ENCODE results near the gene FBXO21. TPM values are rescaled to one million over a fixed set of nuclear protein-coding genes. Genes with fewer than 3 reads are reported as not detected.
"Not testable (repeated sequence)": the region's sequence is repeated elsewhere in the genome, so short reads cannot be mapped to it uniquely, and the experiment has no call there.

FBXO21 gene
- total RNA-seq, 2 donors from 2014 or later, result 179 to 412 TPM

- TF ChIP-seq CTCF (IDR thresholded peaks at IDR 0.05), result no peak
- TF ChIP-seq POLR2A (IDR thresholded peaks at IDR 0.05), result no peak
- TF ChIP-seq POLR2AphosphoS5 (IDR thresholded peaks at IDR 0.05), result no peak
- Histone ChIP-seq H3K9me3 (no peaks in the 10 kb centered on the region), H3K4me3 (no peak overlapping the region), H3K36me3 (no peaks in the 10 kb centered on the region), H3K4me1 (replicated peaks) (no peaks in the 10 kb centered on the region), H3K27me3 (replicated peaks; ENCODE audit: insufficient read depth) (no peaks in the 10 kb centered on the region), H3K27ac (no peak overlapping the region)
- 53% methylated on average over 6 of the region's 6 CpGs for WGBS
- intact Hi-C loops (cut with DNase I), result no loop called here
- DNase-seq (ENCODE audit: low spot score), result no peak
Observed at GRCh38 chr12:117111386-117111785, 78.9 kb downstream of the FBXO21 start.

DNA sequence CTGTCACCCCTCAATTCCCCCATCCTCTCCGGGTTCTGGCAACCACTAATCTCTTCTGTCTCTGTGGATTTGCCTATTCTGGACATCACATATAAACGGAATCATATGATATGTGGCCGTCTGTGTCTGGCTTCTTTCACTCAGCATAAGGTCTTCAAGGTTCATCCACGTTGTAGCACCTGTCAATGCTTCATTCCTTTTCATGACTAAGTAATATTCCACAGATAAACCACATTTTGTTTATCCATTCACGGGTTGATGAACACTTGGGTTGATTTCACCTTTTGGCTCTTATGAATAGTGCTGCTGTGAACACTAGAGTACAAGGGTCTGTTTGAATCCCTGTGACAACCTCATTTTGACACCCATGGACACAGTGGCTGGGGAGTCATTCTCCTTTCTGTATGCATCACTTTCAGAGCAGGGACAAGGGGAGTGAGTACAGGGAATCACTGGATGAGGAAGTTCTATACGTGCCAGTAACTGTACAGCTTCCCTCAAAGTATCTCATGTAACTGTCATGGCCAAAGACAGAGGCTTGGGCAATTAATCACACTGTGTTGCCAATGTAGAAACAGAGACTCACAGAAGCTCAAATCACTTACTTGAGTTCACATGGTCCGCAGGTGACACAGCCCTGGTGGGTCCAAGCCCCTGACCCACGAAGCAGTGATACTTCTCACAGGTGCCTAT, 80.2 kb downstream of the FBXO21 start:
- no peaks in the 10 kb centered on the region for H3K4me1 ChIP-seq (replicated peaks)
- no peak for DNase-seq (ENCODE audit: low spot score)
- no peak overlapping the region for H3K4me3 ChIP-seq
- intact Hi-C loops (cut with DNase I), result no loop called here
- WGBS, result 91% methylated on average over 8 of the region's 8 CpGs
- H3K36me3 ChIP-seq, result no peaks in the 10 kb centered on the region
- TF ChIP-seq POLR2AphosphoS5 (IDR thresholded peaks at IDR 0.05), result no peak
- TF ChIP-seq POLR2A (IDR thresholded peaks at IDR 0.05), result no peak
- no peak for TF ChIP-seq CTCF (IDR thresholded peaks at IDR 0.05)
- H3K27me3 ChIP-seq (replicated peaks; ENCODE audit: insufficient read depth), result no peaks in the 10 kb centered on the region
- no peak overlapping the region for H3K27ac ChIP-seq
- H3K9me3 ChIP-seq, result no peaks in the 10 kb centered on the region

GRCh38 chr12:117105902-117106301, 84.4 kb downstream of the FBXO21 start:
- WGBS, result 30% methylated on average over 12 of the region's 12 CpGs
- no peaks in the 10 kb centered on the region for H3K4me1 ChIP-seq (replicated peaks)
- no peaks in the 10 kb centered on the region for H3K9me3 ChIP-seq
- peak; percentile 69 for DNase-seq (ENCODE audit: low spot score)
- H3K36me3 ChIP-seq, result no peaks in the 10 kb centered on the region
- no peak for TF ChIP-seq CTCF (IDR thresholded peaks at IDR 0.05)
- peak; percentile 77 for TF ChIP-seq POLR2AphosphoS5 (IDR thresholded peaks at IDR 0.05)
- no peak for TF ChIP-seq POLR2A (IDR thresholded peaks at IDR 0.05)
- H3K27me3 ChIP-seq (replicated peaks; ENCODE audit: insufficient read depth), result no peaks in the 10 kb centered on the region
- H3K4me3 ChIP-seq, result no peak overlapping the region
- no peak overlapping the region for H3K27ac ChIP-seq
- intact Hi-C loops (cut with DNase I), result no loop called here

DNA sequence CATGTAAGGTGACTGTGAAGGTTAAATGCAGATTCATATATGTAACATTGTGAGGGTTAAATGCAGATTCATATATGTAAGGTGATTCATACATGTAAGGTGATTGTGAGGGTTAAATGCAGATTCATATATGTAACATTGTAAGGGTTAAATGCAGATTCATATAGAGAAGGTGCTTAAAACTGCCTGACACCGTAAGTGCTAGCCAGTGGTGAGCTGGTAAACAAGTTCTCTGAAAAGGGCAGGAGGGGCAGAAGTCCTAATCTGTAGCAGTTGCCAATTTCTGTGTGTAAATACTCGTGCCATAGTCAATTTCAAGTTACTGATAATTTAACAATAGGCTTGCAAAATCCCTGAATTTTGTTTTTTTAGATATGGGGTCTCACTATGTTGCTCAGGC, 86.3 kb downstream of the FBXO21 start:
- H3K27ac ChIP-seq; intact Hi-C loops (cut with DNase I); H3K4me1 ChIP-seq (replicated peaks); DNase-seq (ENCODE audit: low spot score); H3K27me3 ChIP-seq (replicated peaks; ENCODE audit: insufficient read depth); H3K4me3 ChIP-seq; H3K9me3 ChIP-seq; H3K36me3 ChIP-seq: not testable (repeated sequence)
- WGBS, result 62% methylated on average over 2 of the region's 2 CpGs

DNA sequence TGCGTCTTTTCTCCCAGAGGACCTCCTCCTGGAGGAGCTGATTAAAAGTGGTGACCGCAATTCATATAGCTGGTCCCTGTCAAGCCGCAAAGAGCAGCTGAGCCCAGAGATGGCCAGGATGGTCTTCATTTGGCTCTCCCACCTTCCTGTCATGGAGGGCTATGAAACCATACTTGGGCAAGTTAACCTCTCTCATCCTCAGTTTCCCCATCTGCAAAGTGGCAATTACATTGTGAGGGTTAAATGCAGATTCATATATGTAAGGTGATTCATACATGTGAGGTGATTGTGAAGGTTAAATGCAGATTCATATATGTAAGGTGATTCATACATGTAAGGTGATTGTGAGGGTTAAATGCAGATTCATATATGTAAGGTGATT, 87.5 kb downstream of the FBXO21 start:
- H3K4me1 ChIP-seq (replicated peaks), result no peaks in the 10 kb centered on the region
- no peaks in the 10 kb centered on the region for H3K36me3 ChIP-seq
- no peak overlapping the region for H3K4me3 ChIP-seq
- H3K27me3 ChIP-seq (replicated peaks; ENCODE audit: insufficient read depth), result no peaks in the 10 kb centered on the region
- TF ChIP-seq POLR2A (IDR thresholded peaks at IDR 0.05) (no peak), POLR2AphosphoS5 (IDR thresholded peaks at IDR 0.05) (no peak), CTCF (IDR thresholded peaks at IDR 0.05) (no peak)
- no peak overlapping the region for H3K27ac ChIP-seq
- WGBS, result 85% methylated on average over 3 of the region's 3 CpGs
- intact Hi-C loops (cut with DNase I), result no loop called here
- no peaks in the 10 kb centered on the region for H3K9me3 ChIP-seq
- DNase-seq (ENCODE audit: low spot score), result no peak
